Measurements from ENCODE around the gene PGA3. TPM values are rescaled to one million over a fixed set of nuclear protein-coding genes. Genes with fewer than 3 reads are reported as not detected.

PGA3 gene
- total RNA-seq, 1 donor, result not detected

GRCh38 chr11:61172356-61172755 lies 31.0 kb upstream of the PGA3 start:
- H3K36me3 ChIP-seq (ENCODE audit: insufficient read depth, low read length), result no peaks in the 10 kb centered on the region
- no peaks in the 10 kb centered on the region for H3K9me3 ChIP-seq (ENCODE audit: low read depth, low read length)
- no peak overlapping the region for H3K4me2 ChIP-seq (ENCODE audit: insufficient read depth, low read length)
- no peak overlapping the region for H3K27ac ChIP-seq (ENCODE audit: low read depth, low read length)
- H3K4me1 ChIP-seq (ENCODE audit: insufficient read depth, low read length), result no peaks in the 10 kb centered on the region
- no peaks in the 10 kb centered on the region for H3K79me2 ChIP-seq (ENCODE audit: insufficient read depth, low read length)
- H3K4me3 ChIP-seq (ENCODE audit: insufficient read depth, low read length), result no peak overlapping the region
- no peak for DNase-seq (ENCODE audit: insufficient read length, low spot score, missing footprints)
- no peak overlapping the region for H2AFZ ChIP-seq (ENCODE audit: low read length)
- TF ChIP-seq, protein P1, sequence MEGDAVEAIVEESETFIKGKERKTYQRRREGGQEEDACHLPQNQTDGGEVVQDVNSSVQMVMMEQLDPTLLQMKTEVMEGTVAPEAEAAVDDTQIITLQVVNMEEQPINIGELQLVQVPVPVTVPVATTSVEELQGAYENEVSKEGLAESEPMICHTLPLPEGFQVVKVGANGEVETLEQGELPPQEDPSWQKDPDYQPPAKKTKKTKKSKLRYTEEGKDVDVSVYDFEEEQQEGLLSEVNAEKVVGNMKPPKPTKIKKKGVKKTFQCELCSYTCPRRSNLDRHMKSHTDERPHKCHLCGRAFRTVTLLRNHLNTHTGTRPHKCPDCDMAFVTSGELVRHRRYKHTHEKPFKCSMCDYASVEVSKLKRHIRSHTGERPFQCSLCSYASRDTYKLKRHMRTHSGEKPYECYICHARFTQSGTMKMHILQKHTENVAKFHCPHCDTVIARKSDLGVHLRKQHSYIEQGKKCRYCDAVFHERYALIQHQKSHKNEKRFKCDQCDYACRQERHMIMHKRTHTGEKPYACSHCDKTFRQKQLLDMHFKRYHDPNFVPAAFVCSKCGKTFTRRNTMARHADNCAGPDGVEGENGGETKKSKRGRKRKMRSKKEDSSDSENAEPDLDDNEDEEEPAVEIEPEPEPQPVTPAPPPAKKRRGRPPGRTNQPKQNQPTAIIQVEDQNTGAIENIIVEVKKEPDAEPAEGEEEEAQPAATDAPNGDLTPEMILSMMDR (IDR thresholded peaks at IDR 0.05; ENCODE audit: extremely low read depth, low read depth, low read length), result no peak
- no peaks in the 10 kb centered on the region for H4K20me1 ChIP-seq (ENCODE audit: insufficient read depth, low read length)
- peaks cover 43% of the 10 kb centered on the region for H3K27me3 ChIP-seq (ENCODE audit: insufficient read depth, low read length)

- H3K9me3 ChIP-seq (ENCODE audit: low read depth, low read length), result no peaks in the 10 kb centered on the region
- H3K4me3 ChIP-seq (ENCODE audit: insufficient read depth, low read length), result no peak overlapping the region
- H3K27me3 ChIP-seq (ENCODE audit: insufficient read depth, low read length), result peaks cover 43% of the 10 kb centered on the region
- no peak overlapping the region for H3K27ac ChIP-seq (ENCODE audit: low read depth, low read length)
- no peak overlapping the region for H3K4me2 ChIP-seq (ENCODE audit: insufficient read depth, low read length)
- no peaks in the 10 kb centered on the region for H3K4me1 ChIP-seq (ENCODE audit: insufficient read depth, low read length)
- no peaks in the 10 kb centered on the region for H4K20me1 ChIP-seq (ENCODE audit: insufficient read depth, low read length)
- TF ChIP-seq, protein P1 (IDR thresholded peaks at IDR 0.05; ENCODE audit: extremely low read depth, low read depth, low read length), result no peak
- DNase-seq (ENCODE audit: insufficient read length, low spot score, missing footprints), result no peak
- H2AFZ ChIP-seq (ENCODE audit: low read length), result no peak overlapping the region
- H3K36me3 ChIP-seq (ENCODE audit: insufficient read depth, low read length), result no peaks in the 10 kb centered on the region
- no peaks in the 10 kb centered on the region for H3K79me2 ChIP-seq (ENCODE audit: insufficient read depth, low read length)
Measured at GRCh38 chr11:61172888-61173287, 30.4 kb upstream of the PGA3 start.

- peak; percentile 84 for DNase-seq (ENCODE audit: insufficient read length, low spot score, missing footprints)
- Histone ChIP-seq H3K9me3 (ENCODE audit: low read depth, low read length) (no peaks in the 10 kb centered on the region), H3K27ac (ENCODE audit: low read depth, low read length) (no peak overlapping the region), H3K4me3 (ENCODE audit: insufficient read depth, low read length) (no peak overlapping the region), H3K79me2 (ENCODE audit: insufficient read depth, low read length) (no peaks in the 10 kb centered on the region), H3K4me2 (ENCODE audit: insufficient read depth, low read length) (no peak overlapping the region), H3K27me3 (ENCODE audit: insufficient read depth, low read length) (peaks cover 43% of the 10 kb centered on the region), H3K36me3 (ENCODE audit: insufficient read depth, low read length) (no peaks in the 10 kb centered on the region), H3K4me1 (ENCODE audit: insufficient read depth, low read length) (no peaks in the 10 kb centered on the region), H4K20me1 (ENCODE audit: insufficient read depth, low read length) (no peaks in the 10 kb centered on the region), H2AFZ (ENCODE audit: low read length) (no peak overlapping the region)
- TF ChIP-seq, protein P1 (IDR thresholded peaks at IDR 0.05; ENCODE audit: extremely low read depth, low read depth, low read length), result peak; percentile 29
Measured at GRCh38 chr11:61173456-61173855, 29.9 kb upstream of the PGA3 start.

DNA sequence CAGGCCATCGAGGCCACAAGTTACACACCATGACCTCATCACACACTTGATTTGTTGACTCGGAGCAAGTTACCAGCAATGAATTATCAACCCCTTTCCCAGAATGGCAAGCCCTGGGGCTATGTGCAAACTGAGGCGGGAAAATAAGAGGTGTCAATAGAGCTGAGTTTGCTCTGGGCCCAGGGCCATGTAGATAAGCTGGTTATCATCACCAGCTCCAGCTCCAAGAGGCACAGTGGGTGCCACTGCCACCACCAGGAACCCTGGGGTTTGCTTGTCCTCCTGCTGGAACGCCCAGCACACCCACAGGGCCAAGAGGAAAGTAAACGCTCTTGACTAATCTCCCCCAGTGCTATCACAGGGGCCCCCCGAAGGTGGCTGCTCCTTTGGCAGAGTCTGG lies 29.0 kb upstream of the PGA3 start:
- H3K4me3 ChIP-seq (ENCODE audit: insufficient read depth, low read length), result no peak overlapping the region
- TF ChIP-seq, protein P1 (IDR thresholded peaks at IDR 0.05; ENCODE audit: extremely low read depth, low read depth, low read length), result no peak
- DNase-seq (ENCODE audit: insufficient read length, low spot score, missing footprints), result no peak
- no peaks in the 10 kb centered on the region for H3K9me3 ChIP-seq (ENCODE audit: low read depth, low read length)
- H3K79me2 ChIP-seq (ENCODE audit: insufficient read depth, low read length), result no peaks in the 10 kb centered on the region
- H4K20me1 ChIP-seq (ENCODE audit: insufficient read depth, low read length), result no peaks in the 10 kb centered on the region
- no peaks in the 10 kb centered on the region for H3K4me1 ChIP-seq (ENCODE audit: insufficient read depth, low read length)
- no peak overlapping the region for H3K27ac ChIP-seq (ENCODE audit: low read depth, low read length)
- H2AFZ ChIP-seq (ENCODE audit: low read length), result no peak overlapping the region
- H3K4me2 ChIP-seq (ENCODE audit: insufficient read depth, low read length), result no peak overlapping the region
- no peaks in the 10 kb centered on the region for H3K36me3 ChIP-seq (ENCODE audit: insufficient read depth, low read length)
- peaks cover 43% of the 10 kb centered on the region for H3K27me3 ChIP-seq (ENCODE audit: insufficient read depth, low read length)
